RCC 7860 (cell line): ENCODE results near the gene SEMA4C.
"Not testable (repeated sequence)": the region's sequence is repeated elsewhere in the genome, so short reads cannot be mapped to it uniquely, and the experiment has no call there.

Source experiments
- DNase-seq: peaks from one replicate; pipeline ENCODE4 v3.0.0-alpha.2; 2015; ENCODE audit warnings: low spot score
- FAIRE-seq: peaks from 2 replicates; lab custom pipeline; 2012; peaks lifted over from hg19 to GRCh38; lab: Jason Lieb, UNC

The SEMA4C gene

GRCh38 chr2:96866986-96867755 lies 2.7 kb downstream of the SEMA4C start:
- no peak for FAIRE-seq
- no peak for DNase-seq

GRCh38 chr2:96866586-96866985 lies 3.3 kb downstream of the SEMA4C start:
- no peak for FAIRE-seq
- no peak for DNase-seq

- FAIRE-seq: no peak
- DNase-seq: no peak
These were observed 3.7 kb downstream of the SEMA4C start for GRCh38 chr2:96866149-96866548.

- FAIRE-seq (no peak), DNase-seq (no peak)
These were observed 4.2 kb downstream of the SEMA4C start for GRCh38 chr2:96865654-96866053.

- no peak for FAIRE-seq
- DNase-seq: no peak
These were observed 5.4 kb downstream of the SEMA4C start for GRCh38 chr2:96864343-96865091.

GRCh38 chr2:96863575-96864342 lies 6.1 kb downstream of the SEMA4C start:
- no peak for FAIRE-seq
- DNase-seq: no peak

- not testable (repeated sequence) for FAIRE-seq, DNase-seq
These were observed 6.8 kb downstream of the SEMA4C start for GRCh38 chr2:96863056-96863455.

- no peak for FAIRE-seq
- DNase-seq: no peak
These were observed 8.8 kb downstream of the SEMA4C start for GRCh38 chr2:96861074-96861473.

- FAIRE-seq (no peak), DNase-seq (no peak)
These were observed 9.5 kb downstream of the SEMA4C start for GRCh38 chr2:96860065-96861029.

GRCh38 chr2:96859681-96860064 lies 10.2 kb downstream of the SEMA4C start:
- FAIRE-seq (no peak), DNase-seq (no peak)

GRCh38 chr2:96859099-96859649 lies 10.7 kb downstream of the SEMA4C start:
- DNase-seq (no peak), FAIRE-seq (no peak)

GRCh38 chr2:96857667-96858372 lies 12.1 kb downstream of the SEMA4C start, which contains the start of gene ANKRD39:
TSS of gene ANKRD39 (minus strand) at chr2:96858016. CDS start at chr2:96857987, 29 bp downstream.
- DNase-seq (peak; percentile 95), FAIRE-seq (no peak)

- DNase-seq: peak; percentile 39
These were observed 12.9 kb downstream of the SEMA4C start for GRCh38 chr2:96856776-96857666.

GRCh38 chr2:96853321-96853720 lies 16.6 kb downstream of the SEMA4C start:
- no peak for FAIRE-seq
- no peak for DNase-seq

More at GRCh38 chr2:96856776-96857666, 12.9 kb downstream of the SEMA4C start:
- no peak for FAIRE-seq

- FAIRE-seq: no peak
- no peak for DNase-seq
These were observed 17.2 kb downstream of the SEMA4C start for GRCh38 chr2:96852667-96853066.

- no peak for DNase-seq
These were observed 21.6 kb downstream of the SEMA4C start for GRCh38 chr2:96848264-96848663.

GRCh38 chr2:96847586-96847985 lies 22.3 kb downstream of the SEMA4C start:
- DNase-seq (no peak), FAIRE-seq (no peak)

More at GRCh38 chr2:96848264-96848663, 21.6 kb downstream of the SEMA4C start:
- no peak for FAIRE-seq

GRCh38 chr2:96846825-96847224 lies 23.1 kb downstream of the SEMA4C start:
- no peak for FAIRE-seq
- no peak for DNase-seq
